ENCODE results near the gene COL20A1.

The COL20A1 gene

DNA sequence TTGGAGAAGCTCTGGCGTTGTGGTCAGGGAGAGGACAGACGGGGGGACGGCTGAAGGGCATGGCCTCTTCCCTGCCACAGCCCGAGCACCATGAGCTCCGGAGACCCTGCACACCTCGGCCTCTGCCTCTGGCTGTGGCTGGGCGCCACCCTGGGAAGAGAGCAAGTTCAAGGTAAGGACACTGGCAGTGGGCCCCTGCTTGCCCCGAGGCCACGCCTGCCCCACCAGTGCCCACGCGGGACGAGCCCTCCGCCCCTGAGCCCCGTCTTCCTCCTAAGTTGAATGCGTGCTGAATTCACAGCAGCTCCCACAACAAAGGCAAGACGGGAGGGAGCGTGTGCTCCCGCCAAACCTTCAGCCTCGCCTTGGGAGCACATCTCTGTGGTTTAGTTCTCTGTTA is 2.0 kb downstream of the COL20A1 start:
- H3K36me3 ChIP-seq (ENCODE audit: control insufficient read depth in 1 of 2, insufficient read depth in 2 of 2, low read length in 2 of 2) = peaks cover under 1 to 3% of the 10 kb centered on the region in 2 experiments
- no peak overlapping the region for H3K23ac ChIP-seq (ENCODE audit: low read length)
- H3K18ac ChIP-seq (ENCODE audit: low read length) = no peak overlapping the region
- H3K4me1 ChIP-seq (ENCODE audit: control insufficient read depth in 1 of 2, insufficient read depth in 2 of 2, low read length in 2 of 2) = peaks cover 0 to 6% of the 10 kb centered on the region in 2 experiments
- H3K4ac ChIP-seq (ENCODE audit: low read depth, low read length) = no peak overlapping the region
- no peak overlapping the region for H2BK120ac ChIP-seq (ENCODE audit: insufficient read depth, low read length, poor library complexity)
- no peak overlapping the region for H2AFZ ChIP-seq (ENCODE audit: insufficient read depth, low read length, poor library complexity)
- H2BK12ac ChIP-seq (ENCODE audit: low read length) = no peak overlapping the region
- H2BK5ac ChIP-seq (ENCODE audit: low read depth, low read length, poor library complexity) = no peak overlapping the region
- WGBS (ENCODE audit: extremely low coverage, insufficient coverage, insufficient read length) = no CpG with 5 or more reads among the region's 19 CpGs
- peaks cover 3% of the 10 kb centered on the region for H3K9me3 ChIP-seq (ENCODE audit: insufficient read depth, low read depth, low read length)
- no peak overlapping the region for H2AK5ac ChIP-seq (ENCODE audit: low read length)
- H3K14ac ChIP-seq (ENCODE audit: low read length) = no peak overlapping the region
- no peak overlapping the region for H4K12ac ChIP-seq (ENCODE audit: low read depth, low read length)
- no peak overlapping the region for H3K9ac ChIP-seq (ENCODE audit: low read length)
- H3K27ac ChIP-seq (ENCODE audit: low read depth, low read length) = no peak overlapping the region
- H3K79me1 ChIP-seq (ENCODE audit: low read length) = no peaks in the 10 kb centered on the region
- DNase-seq = no peak
- H4K8ac ChIP-seq (ENCODE audit: low read depth, low read length) = no peak overlapping the region
- H3K27me3 ChIP-seq (ENCODE audit: insufficient read depth, low read length) = no peaks in the 10 kb centered on the region
- H4K91ac ChIP-seq (ENCODE audit: low read depth, low read length) = no peak overlapping the region
- no peak overlapping the region for H3K4me2 ChIP-seq (ENCODE audit: low read length)
- H3K4me3 ChIP-seq (ENCODE audit: low read depth, low read length) = no peak overlapping the region
- H3K79me2 ChIP-seq (ENCODE audit: control insufficient read depth, insufficient read depth, low read length, poor library complexity) = no peaks in the 10 kb centered on the region

GRCh38 chr20:63295422-63295821 is 2.4 kb downstream of the COL20A1 start:
- no peak overlapping the region for H2AFZ ChIP-seq (ENCODE audit: insufficient read depth, low read length, poor library complexity)
- no peak overlapping the region for H3K23ac ChIP-seq (ENCODE audit: low read length)
- WGBS (ENCODE audit: extremely low coverage, insufficient coverage, insufficient read length) = no CpG with 5 or more reads among the region's 17 CpGs
- no peak overlapping the region for H4K8ac ChIP-seq (ENCODE audit: low read depth, low read length)
- H3K36me3 ChIP-seq (ENCODE audit: control insufficient read depth in 1 of 2, insufficient read depth in 2 of 2, low read length in 2 of 2) = peaks cover 0 to 1% of the 10 kb centered on the region in 2 experiments
- no peak overlapping the region for H3K4ac ChIP-seq (ENCODE audit: low read depth, low read length)
- H3K4me2 ChIP-seq (ENCODE audit: low read length) = no peak overlapping the region
- H3K27me3 ChIP-seq (ENCODE audit: insufficient read depth, low read length) = no peaks in the 10 kb centered on the region
- H3K9ac ChIP-seq (ENCODE audit: low read length) = no peak overlapping the region
- H3K4me3 ChIP-seq (ENCODE audit: low read depth, low read length) = no peak overlapping the region
- no peak overlapping the region for H3K18ac ChIP-seq (ENCODE audit: low read length)
- no peak overlapping the region for H4K91ac ChIP-seq (ENCODE audit: low read depth, low read length)
- no peak for DNase-seq
- no peak overlapping the region for H2BK120ac ChIP-seq (ENCODE audit: insufficient read depth, low read length, poor library complexity)
- no peak overlapping the region for H4K12ac ChIP-seq (ENCODE audit: low read depth, low read length)
- H3K79me1 ChIP-seq (ENCODE audit: low read length) = no peaks in the 10 kb centered on the region
- peaks cover 0 to 6% of the 10 kb centered on the region in 2 experiments for H3K4me1 ChIP-seq (ENCODE audit: control insufficient read depth in 1 of 2, insufficient read depth in 2 of 2, low read length in 2 of 2)
- no peak overlapping the region for H3K14ac ChIP-seq (ENCODE audit: low read length)
- H3K79me2 ChIP-seq (ENCODE audit: control insufficient read depth, insufficient read depth, low read length, poor library complexity) = no peaks in the 10 kb centered on the region
- H2AK5ac ChIP-seq (ENCODE audit: low read length) = no peak overlapping the region
- H2BK12ac ChIP-seq (ENCODE audit: low read length) = no peak overlapping the region
- no peak overlapping the region for H2BK5ac ChIP-seq (ENCODE audit: low read depth, low read length, poor library complexity)
- H3K9me3 ChIP-seq (ENCODE audit: insufficient read depth, low read depth, low read length) = peaks cover 3% of the 10 kb centered on the region
- H3K27ac ChIP-seq (ENCODE audit: low read depth, low read length) = no peak overlapping the region

- no peak for DNase-seq
- Histone ChIP-seq H4K12ac (ENCODE audit: low read depth, low read length) (no peak overlapping the region), H3K79me1 (ENCODE audit: low read length) (no peaks in the 10 kb centered on the region), H3K23ac (ENCODE audit: low read length) (no peak overlapping the region), H2AFZ (ENCODE audit: insufficient read depth, low read length, poor library complexity) (no peak overlapping the region), H3K4me1 (ENCODE audit: control insufficient read depth in 1 of 2, insufficient read depth in 2 of 2, low read length in 2 of 2) (peaks cover 0 to 3% of the 10 kb centered on the region in 2 experiments), H2BK12ac (ENCODE audit: low read length) (no peak overlapping the region), H3K27me3 (ENCODE audit: insufficient read depth, low read length) (no peaks in the 10 kb centered on the region), H4K91ac (ENCODE audit: low read depth, low read length) (no peak overlapping the region), H3K9me3 (ENCODE audit: insufficient read depth, low read depth, low read length) (peaks cover 3% of the 10 kb centered on the region), H3K27ac (ENCODE audit: low read depth, low read length) (no peak overlapping the region), H3K9ac (ENCODE audit: low read length) (no peak overlapping the region), H2BK120ac (ENCODE audit: insufficient read depth, low read length, poor library complexity) (no peak overlapping the region), H3K14ac (ENCODE audit: low read length) (no peak overlapping the region), H3K4me2 (ENCODE audit: low read length) (no peak overlapping the region), H3K36me3 (ENCODE audit: control insufficient read depth in 1 of 2, insufficient read depth in 2 of 2, low read length in 2 of 2) (no peaks in the 10 kb centered on the region), H3K4ac (ENCODE audit: low read depth, low read length) (no peak overlapping the region), H3K79me2 (ENCODE audit: control insufficient read depth, insufficient read depth, low read length, poor library complexity) (no peaks in the 10 kb centered on the region), H3K4me3 (ENCODE audit: low read depth, low read length) (no peak overlapping the region), H2AK5ac (ENCODE audit: low read length) (no peak overlapping the region), H3K18ac (ENCODE audit: low read length) (no peak overlapping the region), H4K8ac (ENCODE audit: low read depth, low read length) (no peak overlapping the region), H2BK5ac (ENCODE audit: low read depth, low read length, poor library complexity) (no peak overlapping the region)
- no CpG with 5 or more reads among the region's 20 CpGs for WGBS (ENCODE audit: extremely low coverage, insufficient coverage, insufficient read length)
These were observed 2.9 kb downstream of the COL20A1 start for GRCh38 chr20:63295846-63296245.

GRCh38 chr20:63296531-63297299 is 3.7 kb downstream of the COL20A1 start:
- no peak overlapping the region for H3K18ac ChIP-seq (ENCODE audit: low read length)
- no peaks in the 10 kb centered on the region for H3K36me3 ChIP-seq (ENCODE audit: control insufficient read depth in 1 of 2, insufficient read depth in 2 of 2, low read length in 2 of 2)
- H2BK12ac ChIP-seq (ENCODE audit: low read length) = no peak overlapping the region
- no peak overlapping the region for H3K9ac ChIP-seq (ENCODE audit: low read length)
- H3K27me3 ChIP-seq (ENCODE audit: insufficient read depth, low read length) = no peaks in the 10 kb centered on the region
- no peak overlapping the region for H3K4me3 ChIP-seq (ENCODE audit: low read depth, low read length)
- no peak overlapping the region for H4K8ac ChIP-seq (ENCODE audit: low read depth, low read length)
- H3K79me1 ChIP-seq (ENCODE audit: low read length) = no peaks in the 10 kb centered on the region
- peaks cover 3% of the 10 kb centered on the region for H3K9me3 ChIP-seq (ENCODE audit: insufficient read depth, low read depth, low read length)
- H3K14ac ChIP-seq (ENCODE audit: low read length) = no peak overlapping the region
- no peak overlapping the region for H3K4me2 ChIP-seq (ENCODE audit: low read length)
- no peak overlapping the region for H2AFZ ChIP-seq (ENCODE audit: insufficient read depth, low read length, poor library complexity)
- no peak overlapping the region for H3K23ac ChIP-seq (ENCODE audit: low read length)
- no peak overlapping the region for H3K27ac ChIP-seq (ENCODE audit: low read depth, low read length)
- H3K4me1 ChIP-seq (ENCODE audit: control insufficient read depth in 1 of 2, insufficient read depth in 2 of 2, low read length in 2 of 2) = no peaks in the 10 kb centered on the region
- no peak overlapping the region for H3K4ac ChIP-seq (ENCODE audit: low read depth, low read length)
- H4K91ac ChIP-seq (ENCODE audit: low read depth, low read length) = no peak overlapping the region
- H3K79me2 ChIP-seq (ENCODE audit: control insufficient read depth, insufficient read depth, low read length, poor library complexity) = no peaks in the 10 kb centered on the region
- no peak for DNase-seq
- H2BK120ac ChIP-seq (ENCODE audit: insufficient read depth, low read length, poor library complexity) = no peak overlapping the region
- WGBS (ENCODE audit: extremely low coverage, insufficient coverage, insufficient read length) = no CpG with 5 or more reads among the region's 18 CpGs
- H4K12ac ChIP-seq (ENCODE audit: low read depth, low read length) = no peak overlapping the region
- no peak overlapping the region for H2AK5ac ChIP-seq (ENCODE audit: low read length)
- H2BK5ac ChIP-seq (ENCODE audit: low read depth, low read length, poor library complexity) = no peak overlapping the region

Measured in trophoblast cell (in vitro differentiated cells and primary cell).